Measurements from ENCODE around the gene THRSP.

The THRSP gene

DNA sequence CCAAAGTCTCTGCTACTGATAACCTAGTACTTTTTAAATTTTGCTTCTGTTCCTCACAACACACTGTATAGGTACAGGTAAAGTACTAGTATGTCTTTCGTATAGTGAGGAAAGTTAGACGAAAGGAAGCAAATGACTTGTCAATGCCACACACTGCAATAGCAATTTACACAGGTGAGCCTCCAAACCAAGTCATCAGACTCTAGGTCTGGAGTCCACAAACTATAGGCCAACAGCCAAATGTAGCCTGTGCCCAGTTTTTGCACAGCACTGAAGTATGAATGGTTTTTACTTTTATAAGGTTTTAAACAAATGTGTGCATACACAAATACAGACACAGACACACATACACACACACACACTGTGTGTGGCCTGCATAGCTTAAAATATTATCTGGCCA lies 47.6 kb downstream of the THRSP start:
- DNase-seq (ENCODE audit: low read depth) = no peak
- no peak for TF ChIP-seq CTCF (IDR thresholded peaks at IDR 0.05; ENCODE audit: low read depth, low read length, missing control alignments)
- H3K4me3 ChIP-seq (ENCODE audit: low read depth, low read length) = no peak overlapping the region

- no peak for DNase-seq (ENCODE audit: low read depth)
- H3K4me3 ChIP-seq (ENCODE audit: low read depth, low read length) = no peak overlapping the region
- TF ChIP-seq CTCF (IDR thresholded peaks at IDR 0.05; ENCODE audit: low read depth, low read length, missing control alignments) = no peak
These were observed 49.1 kb downstream of the THRSP start for GRCh38 chr11:78112582-78113275.

Measured in GM12864 (cell line).